Stimulated activated naive CD8-positive, alpha-beta T cell treated with anti-CD3 and anti-CD28 coated beads, Interleukin-15, amount 100 ng/mL, for 72 hours (primary cell): Measurements from ENCODE around the gene CARS1.
A peak's percentile ranks its signal among the peaks of the same experiment; 100 is the strongest.

Experiments used
- ATAC-seq: fragments of 150-1000 bp; cut with Tn5 transposase; 2 replicates; pipeline ENCODE4 v1.10.0; 2021; ENCODE audit warnings: mild to moderate bottlenecking, moderate library complexity
- DNase-seq, 2 donors: peaks; one replicate each; pipeline ENCODE4 v3.0.0; 2021 to 2022
- H3K27ac Mint-ChIP-seq, 2 donors: one replicate each; pipeline ENCODE4 v1.8.0; 2022; ENCODE audit warnings: mild to moderate bottlenecking in 2 of 2, mixed read lengths in 2 of 2, moderate library complexity in 2 of 2
- H3K27me3 Mint-ChIP-seq: one replicate; pipeline ENCODE4 v1.8.0; 2022; ENCODE audit warnings: mixed read lengths
- H3K4me1 Mint-ChIP-seq: one replicate; pipeline ENCODE4 v1.8.0; 2022; ENCODE audit warnings: mild to moderate bottlenecking, mixed read lengths
- H3K4me3 Mint-ChIP-seq, 2 donors: one replicate each; pipeline ENCODE4 v1.8.0; 2022; ENCODE audit warnings: mild to moderate bottlenecking in 2 of 2, mixed read lengths in 2 of 2, moderate library complexity in 1 of 2
- H3K9me3 Mint-ChIP-seq, 2 donors: one replicate each; pipeline ENCODE4 v1.8.0; 2022; ENCODE audit warnings: mixed read lengths in 2 of 2

The CARS1 gene

GRCh38 chr11:3057069-3057963, at the start of gene CARS1:
CARS1 (minus strand) TSS chr11:3057423; CDS start chr11:3057367, 56 bp downstream.
- H3K27me3 Mint-ChIP-seq, result no peaks in the 10 kb centered on the region

DNA sequence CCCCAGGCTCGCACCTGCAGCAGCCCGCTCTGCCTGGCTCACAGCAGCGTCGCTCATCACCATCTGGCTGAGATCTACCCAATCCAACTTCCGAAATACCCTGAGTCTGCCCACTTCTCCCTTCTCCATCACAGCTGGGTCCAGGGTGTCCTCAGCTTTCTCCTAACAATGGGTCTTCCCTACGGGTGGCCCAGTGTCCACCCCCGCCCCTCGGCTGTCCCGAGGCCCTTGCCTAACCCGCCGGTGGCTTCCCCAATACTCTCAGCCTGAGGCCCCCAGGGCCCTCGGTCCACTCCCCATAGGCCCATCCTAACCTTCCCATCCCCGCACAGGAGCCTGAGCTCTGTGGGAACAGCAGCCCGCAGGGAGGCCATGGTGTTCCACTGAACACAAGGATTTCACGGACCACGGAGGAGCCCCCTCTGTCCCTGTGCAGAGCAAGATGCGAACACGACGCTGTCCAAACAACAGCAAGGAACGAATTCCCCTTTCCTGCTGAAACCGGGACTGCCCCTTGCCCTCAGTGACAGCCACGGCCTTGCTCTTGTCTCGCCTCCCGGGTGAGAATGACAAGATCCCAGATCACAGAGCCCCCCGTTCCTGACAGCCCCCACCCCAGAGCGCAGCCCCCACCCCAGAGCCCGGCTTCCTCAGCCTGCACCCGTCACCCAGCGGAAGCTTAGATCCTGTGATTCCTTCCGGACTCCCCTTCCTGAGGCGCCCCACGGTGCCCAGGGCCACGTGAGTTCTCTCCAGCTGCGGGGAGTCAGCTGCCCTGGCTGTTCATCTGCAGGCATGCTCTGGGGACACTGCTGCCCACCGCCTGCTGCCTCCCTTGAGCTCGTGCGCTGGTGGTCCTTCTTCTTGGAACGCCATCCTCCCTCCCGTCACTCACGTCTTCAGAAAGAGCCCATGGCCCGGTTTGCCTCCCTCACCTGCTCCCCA, 48.8 kb upstream of the CARS1 start:
- Mint-ChIP-seq H3K4me1 (no peaks in the 10 kb centered on the region), H3K4me3 (no peak overlapping the region), H3K27me3 (no peaks in the 10 kb centered on the region), H3K27ac (peak overlapping the region in 1 of 2 donors; percentile 79), H3K9me3 (no peaks in the 10 kb centered on the region)
- ATAC-seq (no peak), DNase-seq (no peak)

More at GRCh38 chr11:3057069-3057963, at the start of gene CARS1:
- DNase-seq, result peak; percentile 90 to 94
- ATAC-seq, result peak; percentile 99
- Mint-ChIP-seq H3K27ac (peak within 1 kb of the TSS; percentile 97 to 99), H3K4me1 (peaks cover 47% of the 10 kb centered on the region), H3K4me3 (peak within 1 kb of the TSS; percentile 98), H3K9me3 (no peaks in the 10 kb centered on the region)

DNA sequence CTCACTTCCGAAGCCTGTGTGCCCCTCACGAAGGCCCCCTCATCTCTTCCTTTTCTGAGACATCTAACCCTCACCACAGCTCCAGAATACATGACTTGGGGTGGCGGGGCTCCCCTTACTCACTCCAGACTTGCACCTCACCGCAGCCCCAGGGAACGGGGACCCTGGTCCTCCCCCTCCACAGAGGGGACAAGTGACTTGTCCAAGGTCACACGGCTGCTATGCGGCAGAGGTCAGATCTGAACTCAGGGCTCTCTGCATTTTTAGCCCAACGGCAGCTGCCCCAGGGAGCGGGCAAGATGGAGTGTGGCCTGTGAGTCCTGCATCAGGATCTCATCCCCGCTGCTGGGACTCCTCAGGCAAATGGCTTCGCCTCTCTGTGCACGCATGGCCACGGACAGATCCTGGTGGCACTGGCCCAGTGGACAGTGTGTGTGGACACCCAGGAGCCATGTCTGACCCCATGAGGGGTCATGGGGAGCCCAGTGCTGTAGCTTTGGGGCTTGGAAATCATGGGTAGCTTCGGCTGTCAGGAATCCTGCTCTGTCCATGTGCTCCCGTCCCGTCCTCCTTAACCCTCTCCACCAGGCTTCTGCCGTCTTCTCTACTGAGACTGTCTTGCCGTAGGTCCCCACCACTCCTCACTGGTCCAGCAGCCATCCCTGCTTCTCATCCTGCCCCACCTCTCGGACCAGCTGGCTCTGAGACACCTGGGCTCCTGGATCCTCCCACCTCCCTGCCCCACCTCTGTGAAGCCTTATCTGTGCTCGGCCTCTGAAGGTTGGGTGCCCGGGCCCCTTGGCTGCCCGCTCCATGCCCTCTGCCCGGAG, 48.0 kb upstream of the CARS1 start:
- peak in 1 of 2 donors; percentile 9 for DNase-seq
- no peak overlapping the region for H3K4me3 Mint-ChIP-seq
- no peak for ATAC-seq
- H3K4me1 Mint-ChIP-seq, result no peaks in the 10 kb centered on the region
- no peaks in the 10 kb centered on the region for H3K27me3 Mint-ChIP-seq
- no peak overlapping the region for H3K27ac Mint-ChIP-seq
- H3K9me3 Mint-ChIP-seq, result no peaks in the 10 kb centered on the region

DNA sequence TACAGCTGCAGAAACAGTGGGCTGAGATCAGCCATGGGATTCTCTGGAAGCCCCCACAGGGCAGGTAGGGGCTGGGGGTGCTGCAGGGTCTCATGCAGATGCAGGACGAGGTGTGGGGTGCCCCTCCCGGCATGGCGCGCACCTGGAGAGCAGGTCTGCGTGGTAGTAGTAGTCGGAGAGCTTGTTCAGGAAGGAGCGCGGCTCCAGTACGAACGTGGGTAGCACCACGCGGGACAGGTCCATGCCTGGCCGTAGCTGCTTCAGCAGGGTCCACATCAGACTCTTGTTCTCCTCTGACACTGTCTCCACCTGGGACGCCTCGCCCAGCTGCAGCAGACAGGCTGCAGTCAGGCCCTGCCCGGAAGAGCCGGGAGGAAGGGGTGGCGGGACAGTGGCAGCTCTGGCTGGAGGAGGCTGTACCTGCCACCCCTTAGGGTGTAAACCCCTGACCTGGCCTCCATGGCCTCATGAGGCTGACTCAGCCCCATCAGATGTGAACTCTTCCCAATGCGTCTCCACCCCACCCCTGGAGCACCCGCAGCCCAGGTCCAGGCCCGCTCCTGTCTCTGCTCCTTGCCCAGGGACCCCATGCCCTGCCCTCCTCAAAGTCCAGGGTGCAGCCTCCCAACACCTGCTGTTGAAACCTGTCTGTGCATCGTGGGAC, 47.0 kb upstream of the CARS1 start:
- H3K27ac Mint-ChIP-seq, result no peak overlapping the region
- no peaks in the 10 kb centered on the region for H3K27me3 Mint-ChIP-seq
- ATAC-seq (no peak), DNase-seq (peak in 1 of 2 donors; percentile 5)
- H3K4me3 Mint-ChIP-seq, result no peak overlapping the region
- H3K4me1 Mint-ChIP-seq, result peaks cover 5% of the 10 kb centered on the region
- H3K9me3 Mint-ChIP-seq, result no peaks in the 10 kb centered on the region

- no peaks in the 10 kb centered on the region for H3K9me3 Mint-ChIP-seq
- no peaks in the 10 kb centered on the region for H3K27me3 Mint-ChIP-seq
- DNase-seq, result no peak
- H3K4me3 Mint-ChIP-seq, result no peak overlapping the region
- no peak for ATAC-seq
- peaks cover 10% of the 10 kb centered on the region for H3K4me1 Mint-ChIP-seq
- no peak overlapping the region for H3K27ac Mint-ChIP-seq
Measured at GRCh38 chr11:3103076-3103475, 45.9 kb upstream of the CARS1 start.

- peaks cover 10% of the 10 kb centered on the region for H3K4me1 Mint-ChIP-seq
- H3K27me3 Mint-ChIP-seq, result no peaks in the 10 kb centered on the region
- H3K27ac Mint-ChIP-seq, result no peak overlapping the region
- ATAC-seq (no peak), DNase-seq (no peak)
- H3K9me3 Mint-ChIP-seq, result no peaks in the 10 kb centered on the region
- H3K4me3 Mint-ChIP-seq, result no peak overlapping the region
Measured at GRCh38 chr11:3102641-3102921, 45.4 kb upstream of the CARS1 start.

DNA sequence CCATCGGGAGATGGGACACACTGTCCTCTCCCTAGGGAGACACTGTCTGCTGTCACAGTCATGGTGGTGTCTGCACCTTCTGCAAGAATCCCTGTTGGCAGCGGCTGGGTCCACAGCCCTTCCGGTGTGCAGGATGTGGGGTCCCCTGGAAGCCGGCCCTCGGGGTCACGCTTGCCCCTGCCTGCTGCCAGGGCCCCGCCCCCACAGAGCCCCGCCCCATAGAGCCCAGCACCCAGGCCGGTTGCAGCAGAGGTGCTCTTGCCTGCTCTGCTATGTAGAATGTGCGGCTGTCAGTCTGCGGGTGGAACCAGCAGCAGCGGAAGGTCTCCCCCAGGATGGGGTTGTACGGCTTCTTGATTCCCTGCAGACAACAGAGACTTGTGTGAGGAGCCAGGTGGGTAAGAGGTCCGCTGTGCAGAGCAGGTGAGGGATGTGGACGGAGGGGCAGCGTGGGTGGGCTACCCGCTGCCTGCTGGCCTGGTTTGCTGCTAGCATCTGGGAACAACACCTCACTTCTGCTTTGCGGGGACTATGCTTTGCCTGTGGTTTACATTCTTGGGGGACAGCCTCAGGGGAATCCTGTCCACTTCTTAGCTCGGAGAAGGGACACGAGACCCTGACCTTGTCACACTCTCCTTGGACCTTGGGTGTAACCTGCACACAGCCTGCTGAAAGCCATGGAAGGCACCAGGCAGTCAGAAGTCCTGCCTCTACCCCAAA, 44.9 kb upstream of the CARS1 start:
- peaks cover 10% of the 10 kb centered on the region for H3K4me1 Mint-ChIP-seq
- H3K27me3 Mint-ChIP-seq, result no peaks in the 10 kb centered on the region
- H3K9me3 Mint-ChIP-seq, result no peaks in the 10 kb centered on the region
- ATAC-seq (no peak), DNase-seq (no peak)
- no peak overlapping the region for H3K27ac Mint-ChIP-seq
- no peak overlapping the region for H3K4me3 Mint-ChIP-seq

- Mint-ChIP-seq H3K4me1 (peaks cover 10% of the 10 kb centered on the region), H3K27ac (no peak overlapping the region), H3K27me3 (no peaks in the 10 kb centered on the region), H3K9me3 (no peaks in the 10 kb centered on the region), H3K4me3 (no peak overlapping the region)
- no peak for DNase-seq
- peak; percentile 35 for ATAC-seq
Measured at GRCh38 chr11:3099178-3099577, 42.0 kb upstream of the CARS1 start.

DNA sequence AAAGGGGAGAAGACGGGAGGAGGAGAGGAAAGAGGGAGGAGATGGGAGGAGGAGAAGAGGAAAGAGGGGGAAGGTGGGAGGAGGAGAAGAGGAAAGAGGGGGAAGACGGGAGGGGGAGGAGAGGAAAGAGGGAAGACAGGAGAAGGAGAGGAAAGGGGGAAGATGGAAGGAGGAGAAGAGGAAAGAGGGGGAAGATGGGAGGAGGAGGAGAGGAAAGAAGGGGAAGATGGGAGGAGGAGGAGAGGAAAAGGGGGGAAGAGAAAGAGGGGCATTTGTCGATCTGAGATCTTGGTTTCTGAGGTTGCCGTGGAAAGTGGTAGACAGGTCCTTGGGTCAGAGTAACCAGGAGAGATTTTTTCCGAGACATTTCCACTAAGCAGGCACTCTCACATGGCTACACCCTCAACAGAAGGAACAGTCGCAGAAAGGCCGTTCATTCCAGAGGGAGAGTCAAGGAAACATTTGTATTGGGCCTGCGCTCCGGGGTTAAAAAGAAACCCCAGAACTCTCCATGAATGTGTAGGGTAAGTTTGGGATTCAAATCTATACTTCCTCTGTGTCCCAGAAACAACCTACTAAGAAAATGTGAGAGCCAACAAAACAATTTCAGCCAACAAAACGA, 39.8 kb upstream of the CARS1 start:
- no peak for DNase-seq
- H3K9me3 Mint-ChIP-seq, result no peaks in the 10 kb centered on the region
- ATAC-seq, result no peak
- no peak overlapping the region for H3K27ac Mint-ChIP-seq
- H3K4me3 Mint-ChIP-seq, result no peak overlapping the region
- H3K27me3 Mint-ChIP-seq, result no peaks in the 10 kb centered on the region
- H3K4me1 Mint-ChIP-seq, result peaks cover 11% of the 10 kb centered on the region

DNA sequence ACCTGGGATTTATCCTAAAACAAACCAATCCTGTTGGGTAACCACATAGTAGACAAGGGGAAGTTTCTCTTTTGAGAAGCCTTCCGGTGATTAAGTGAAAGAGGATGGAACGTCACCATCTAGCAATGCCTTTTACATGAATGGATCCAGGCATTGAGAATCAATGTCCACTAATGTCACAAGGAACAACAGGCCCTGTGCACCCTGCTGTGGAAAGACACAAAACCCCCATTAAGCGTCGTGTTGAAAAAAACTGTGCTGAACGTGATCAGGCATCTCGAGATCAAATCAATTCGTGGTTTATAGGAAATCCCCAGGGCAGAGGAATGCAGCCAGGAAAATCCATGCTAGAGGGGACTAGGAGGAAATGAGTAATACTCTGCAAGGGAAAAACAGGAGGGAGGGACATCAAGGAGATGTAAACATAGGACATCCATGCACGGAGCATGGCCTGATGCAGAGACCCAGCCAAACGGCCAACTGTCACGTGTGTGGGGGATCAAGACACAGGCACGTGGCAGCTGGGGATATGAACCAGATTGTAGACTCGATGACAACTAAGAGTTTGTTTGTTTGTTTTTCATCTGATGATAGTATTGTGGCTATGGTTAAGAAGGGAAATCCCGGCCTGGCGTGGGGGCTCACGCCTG, 38.6 kb upstream of the CARS1 start:
- DNase-seq (no peak), ATAC-seq (no peak)
- Mint-ChIP-seq H3K4me1 (peaks cover 21% of the 10 kb centered on the region), H3K27me3 (no peaks in the 10 kb centered on the region), H3K27ac (no peak overlapping the region), H3K9me3 (no peaks in the 10 kb centered on the region), H3K4me3 (no peak overlapping the region)

- Mint-ChIP-seq H3K4me3 (no peak overlapping the region), H3K27ac (no peak overlapping the region), H3K27me3 (no peaks in the 10 kb centered on the region), H3K9me3 (no peaks in the 10 kb centered on the region), H3K4me1 (peaks cover 17% of the 10 kb centered on the region)
- ATAC-seq (no peak), DNase-seq (no peak)
Measured at GRCh38 chr11:3094223-3094824, 37.1 kb upstream of the CARS1 start.

- peaks cover 11% of the 10 kb centered on the region for H3K4me1 Mint-ChIP-seq
- ATAC-seq (no peak), DNase-seq (no peak)
- peak overlapping the region in 1 of 2 donors; percentile 72 for H3K27ac Mint-ChIP-seq
- H3K27me3 Mint-ChIP-seq, result no peaks in the 10 kb centered on the region
- no peak overlapping the region for H3K4me3 Mint-ChIP-seq
- no peaks in the 10 kb centered on the region for H3K9me3 Mint-ChIP-seq
Measured at GRCh38 chr11:3093281-3094191, 36.3 kb upstream of the CARS1 start.
